VCaP (cell line): ENCODE measurements around the gene MICB.
"Not testable (repeated sequence)": the region's sequence is repeated elsewhere in the genome, so short reads cannot be mapped to it uniquely, and the experiment has no call there.

Experiments used
- H3K27ac ChIP-seq: fragments of 450-650 bp; 2 replicates; pipeline ENCODE4 v1.5.1; 2017
- TF ChIP-seq, protein P1 (sequence below): fragments of 450-650 bp; conservative IDR thresholded peaks from 2 replicates; pipeline ENCODE4 v1.5.1; 2017; ENCODE audit warnings: mild to moderate bottlenecking, moderate library complexity

Gene MICB

DNA sequence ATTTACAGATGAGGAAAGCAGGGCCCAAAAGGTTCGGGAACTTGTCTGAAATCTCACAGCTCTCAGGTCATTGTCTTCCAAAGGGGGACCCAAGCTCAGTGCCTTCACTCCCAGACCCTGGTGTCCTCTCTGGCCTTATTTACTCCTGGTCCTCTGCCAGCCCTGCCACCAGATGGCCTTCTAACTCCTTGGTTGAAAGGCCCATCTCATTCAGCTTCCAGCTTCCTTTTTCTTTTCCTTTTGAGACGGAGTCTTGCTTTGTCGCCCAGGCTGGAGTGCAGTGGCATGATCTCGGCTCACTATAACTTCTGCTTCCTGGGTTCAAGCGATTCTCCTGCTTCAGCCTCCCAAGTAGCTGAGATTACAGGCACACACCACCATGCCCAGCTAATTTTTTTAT is 53.4 kb downstream of the MICB start:
- H3K27ac ChIP-seq, result not testable (repeated sequence)
- TF ChIP-seq, protein P1, sequence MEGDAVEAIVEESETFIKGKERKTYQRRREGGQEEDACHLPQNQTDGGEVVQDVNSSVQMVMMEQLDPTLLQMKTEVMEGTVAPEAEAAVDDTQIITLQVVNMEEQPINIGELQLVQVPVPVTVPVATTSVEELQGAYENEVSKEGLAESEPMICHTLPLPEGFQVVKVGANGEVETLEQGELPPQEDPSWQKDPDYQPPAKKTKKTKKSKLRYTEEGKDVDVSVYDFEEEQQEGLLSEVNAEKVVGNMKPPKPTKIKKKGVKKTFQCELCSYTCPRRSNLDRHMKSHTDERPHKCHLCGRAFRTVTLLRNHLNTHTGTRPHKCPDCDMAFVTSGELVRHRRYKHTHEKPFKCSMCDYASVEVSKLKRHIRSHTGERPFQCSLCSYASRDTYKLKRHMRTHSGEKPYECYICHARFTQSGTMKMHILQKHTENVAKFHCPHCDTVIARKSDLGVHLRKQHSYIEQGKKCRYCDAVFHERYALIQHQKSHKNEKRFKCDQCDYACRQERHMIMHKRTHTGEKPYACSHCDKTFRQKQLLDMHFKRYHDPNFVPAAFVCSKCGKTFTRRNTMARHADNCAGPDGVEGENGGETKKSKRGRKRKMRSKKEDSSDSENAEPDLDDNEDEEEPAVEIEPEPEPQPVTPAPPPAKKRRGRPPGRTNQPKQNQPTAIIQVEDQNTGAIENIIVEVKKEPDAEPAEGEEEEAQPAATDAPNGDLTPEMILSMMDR, result peak; percentile 46

DNA sequence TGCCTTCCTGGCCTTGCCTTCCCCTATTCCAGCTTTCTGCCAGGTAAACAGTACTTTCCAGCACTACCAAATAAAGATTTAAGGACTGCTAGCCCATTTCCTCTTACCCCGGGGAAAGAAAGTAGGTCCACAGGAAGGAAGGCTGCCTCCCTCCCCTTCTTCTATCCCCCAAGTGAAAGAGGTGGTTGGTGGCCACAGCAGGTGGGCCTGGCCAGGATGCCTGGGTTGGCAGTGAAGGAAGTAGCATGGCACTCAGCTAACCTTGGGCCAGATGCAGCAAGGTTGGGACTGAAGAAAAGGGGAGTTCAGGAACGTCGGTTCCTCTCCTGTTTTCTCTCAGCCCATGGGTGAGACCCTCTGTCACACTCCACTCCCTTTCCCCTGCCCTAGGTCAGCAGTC is 58.4 kb downstream of the MICB start:
- TF ChIP-seq, protein P1, result no peak
- H3K27ac ChIP-seq, result no peak overlapping the region

- TF ChIP-seq, protein P1, result no peak
- H3K27ac ChIP-seq, result no peak overlapping the region
Measured at GRCh38 chr6:31557443-31558317, 59.7 kb downstream of the MICB start.

DNA sequence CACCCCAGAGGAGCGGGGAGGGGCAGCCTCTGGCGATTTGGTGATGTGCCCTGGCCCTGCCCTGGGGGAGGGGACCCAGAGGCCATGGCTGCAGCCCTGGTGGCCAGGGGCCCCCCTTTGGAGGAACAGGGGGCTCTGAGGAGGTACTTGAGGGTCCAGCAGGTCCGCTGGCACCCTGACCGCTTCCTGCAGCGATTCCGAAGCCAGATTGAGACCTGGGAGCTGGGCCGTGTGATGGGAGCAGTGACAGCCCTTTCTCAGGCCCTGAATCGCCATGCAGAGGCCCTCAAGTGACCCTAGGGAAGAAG is 60.3 kb downstream of the MICB start:
- H3K27ac ChIP-seq, result no peak overlapping the region
- TF ChIP-seq, protein P1, result no peak

- no peak overlapping the region for H3K27ac ChIP-seq
- TF ChIP-seq, protein P1, result no peak
Measured at GRCh38 chr6:31558631-31559500, 60.9 kb downstream of the MICB start.

DNA sequence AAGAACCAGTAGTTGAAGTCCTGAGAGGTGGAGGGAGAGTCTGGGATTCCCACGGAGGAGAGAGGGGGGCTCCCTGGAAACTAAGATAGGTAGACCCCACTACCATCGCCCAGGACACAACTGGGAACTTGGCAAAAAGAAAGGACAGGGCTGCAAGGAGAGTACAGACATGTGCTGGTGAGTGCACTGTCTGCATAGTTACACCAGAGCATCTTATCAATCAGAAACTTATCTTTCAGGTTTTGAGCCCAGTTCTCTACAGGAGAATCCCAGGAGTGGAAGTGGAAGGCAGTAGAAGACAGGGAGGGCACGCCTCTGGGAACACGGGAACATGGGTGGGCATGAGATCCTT is 61.6 kb downstream of the MICB start:
- no peak overlapping the region for H3K27ac ChIP-seq
- TF ChIP-seq, protein P1, result no peak

DNA sequence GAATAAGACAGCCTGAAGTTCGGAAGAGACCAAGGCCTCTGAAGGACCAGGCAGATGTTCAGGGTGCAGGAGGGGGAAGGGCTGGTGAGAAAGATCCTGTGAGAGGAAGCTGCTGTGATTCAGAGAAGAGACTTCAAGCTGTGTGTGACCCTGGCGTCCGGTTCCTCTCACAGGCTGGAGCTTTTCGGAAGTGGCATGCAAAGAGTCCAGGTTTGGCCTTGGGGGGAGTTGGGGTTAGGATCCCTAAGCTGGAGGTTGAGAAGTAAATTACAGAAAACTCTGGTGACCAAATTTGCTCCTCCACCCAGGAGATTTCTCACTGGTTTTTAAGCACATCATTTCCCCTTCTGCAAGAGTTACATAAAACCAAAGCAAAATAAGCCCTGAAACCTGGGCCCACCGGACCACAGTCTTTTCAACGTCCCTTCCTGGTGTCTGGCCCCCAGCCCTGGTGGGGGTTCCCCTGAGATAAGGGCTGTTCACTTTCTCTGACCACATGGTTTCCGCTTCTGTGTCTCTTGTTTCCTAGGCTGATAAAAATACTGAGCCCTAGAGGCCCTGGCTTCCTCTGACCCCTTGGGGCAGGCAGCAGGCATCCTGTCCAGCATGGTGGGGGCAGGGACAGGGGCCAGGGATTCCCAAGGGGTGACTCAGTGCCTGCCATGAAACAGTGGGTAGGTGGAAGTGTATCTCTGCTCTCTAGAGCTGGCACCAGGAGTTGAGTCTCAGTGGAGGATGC is 62.2 kb downstream of the MICB start:
- TF ChIP-seq, protein P1, result no peak
- no peak overlapping the region for H3K27ac ChIP-seq
